ENCODE measurements around the gene AMY1B. TPM values are rescaled to one million over a fixed set of nuclear protein-coding genes. Genes with fewer than 3 reads are reported as not detected.

Gene AMY1B
- total RNA-seq, 1 experiment from 2014 or later = not detected

Other genes with a start within 250 kb of the AMY1B start
- 6.5 and 25.7 TPM in 2 replicates for gene RNPC3, start 170.5 kb downstream of the AMY1B start, total RNA-seq (2014; rRNA removed; shearing (Covaris generic))
- 0.95 TPM in 1 of 2 replicates, not detected in the other for gene AMY2B, start 124.6 kb downstream of the AMY1B start, total RNA-seq (2014; rRNA removed; shearing (Covaris generic))
- not detected in 2 replicates for gene AMY2A, start 78.8 kb downstream of the AMY1B start, total RNA-seq (2014; rRNA removed; shearing (Covaris generic))
- not detected in 2 replicates for gene AMY1A, start 40.5 kb downstream of the AMY1B start, total RNA-seq (2014; rRNA removed; shearing (Covaris generic))
- not detected in 2 replicates for gene AMY1C, start 53.7 kb upstream of the AMY1B start, total RNA-seq (2014; rRNA removed; shearing (Covaris generic))